ENCODE measurements around the gene BAIAP2L1. TPM values are rescaled to one million over a fixed set of nuclear protein-coding genes. Genes with fewer than 3 reads are reported as not detected.

BAIAP2L1 gene
- total RNA-seq, 2 experiments from 2014 or later, result 0.33 to 0.61 TPM

- no peak for TF ChIP-seq CTCF (IDR thresholded peaks at IDR 0.05)
- Histone ChIP-seq H3K9me3 (ENCODE audit: control insufficient read depth in 1 of 2, insufficient read depth in 1 of 2, low read length in 2 of 2) (no peaks in the 10 kb centered on the region), H3K27ac (ENCODE audit: low read depth in 1 of 2, low read length in 2 of 2) (no peak overlapping the region), H3K4me3 (ENCODE audit: low read length) (no peak overlapping the region), H3K4me1 (ENCODE audit: insufficient read depth, low read length) (no peaks in the 10 kb centered on the region), H3K36me3 (ENCODE audit: insufficient read depth, low read length) (no peaks in the 10 kb centered on the region), H3K27me3 (ENCODE audit: control insufficient read depth in 1 of 2, insufficient read depth in 2 of 2, low read length in 2 of 2) (no peaks in the 10 kb centered on the region)
- Mint-ChIP-seq H3K36me3 (ENCODE audit: low read depth) (no peaks in the 10 kb centered on the region), H3K4me3 (no peak overlapping the region), H3K9me3 (no peaks in the 10 kb centered on the region), H3K27me3 (no peaks in the 10 kb centered on the region), H3K27ac (no peak overlapping the region), H3K4me1 (ENCODE audit: low read depth) (no peaks in the 10 kb centered on the region)
- CTCF ChIA-PET, result no interaction called here
- DNase-seq (no peak), ATAC-seq (ENCODE audit: poor library complexity) (no peak)
- intact Hi-C loops (cut with DNase I, micrococcal nuclease), result no loop called here
- POLR2A ChIA-PET, result no interaction called here
These were observed 100.1 kb downstream of the BAIAP2L1 start for GRCh38 chr7:98300595-98301372.

GRCh38 chr7:98297626-98298286, 103.1 kb downstream of the BAIAP2L1 start:
- H3K9me3 Mint-ChIP-seq, result no peaks in the 10 kb centered on the region
- no peak overlapping the region for H3K27ac ChIP-seq (ENCODE audit: low read depth in 1 of 2, low read length in 2 of 2)
- H3K4me1 ChIP-seq (ENCODE audit: insufficient read depth, low read length), result no peaks in the 10 kb centered on the region
- intact Hi-C loops (cut with DNase I, micrococcal nuclease), result loop anchor here (5.0 to 10.0 kb wide), 2 partner anchors 447 to 450 kb away; no protein-coding TSS in a partner anchor
- no peak overlapping the region for H3K27ac Mint-ChIP-seq
- no peak overlapping the region for H3K4me3 ChIP-seq (ENCODE audit: low read length)
- ATAC-seq (ENCODE audit: poor library complexity), result no peak
- no peak for DNase-seq
- H3K27me3 ChIP-seq (ENCODE audit: control insufficient read depth in 1 of 2, insufficient read depth in 2 of 2, low read length in 2 of 2), result no peaks in the 10 kb centered on the region
- H3K9me3 ChIP-seq (ENCODE audit: control insufficient read depth in 1 of 2, insufficient read depth in 1 of 2, low read length in 2 of 2), result no peaks in the 10 kb centered on the region
- no peaks in the 10 kb centered on the region for H3K4me1 Mint-ChIP-seq (ENCODE audit: low read depth)
- no peak for TF ChIP-seq CTCF (IDR thresholded peaks at IDR 0.05)
- peaks cover 5% of the 10 kb centered on the region for H3K36me3 Mint-ChIP-seq (ENCODE audit: low read depth)
- ChIA-PET CTCF (no interaction called here), POLR2A (no interaction called here)
- H3K27me3 Mint-ChIP-seq, result no peaks in the 10 kb centered on the region
- H3K36me3 ChIP-seq (ENCODE audit: insufficient read depth, low read length), result peaks cover 7% of the 10 kb centered on the region
- H3K4me3 Mint-ChIP-seq, result no peak overlapping the region

- CTCF ChIA-PET, result no interaction called here
- H3K27ac ChIP-seq (ENCODE audit: low read depth in 1 of 2, low read length in 2 of 2), result no peak overlapping the region
- ATAC-seq (ENCODE audit: poor library complexity) (no peak), DNase-seq (no peak)
- H3K4me1 ChIP-seq (ENCODE audit: insufficient read depth, low read length), result no peaks in the 10 kb centered on the region
- Mint-ChIP-seq H3K4me1 (ENCODE audit: low read depth) (no peaks in the 10 kb centered on the region), H3K27ac (no peak overlapping the region), H3K4me3 (no peak overlapping the region), H3K9me3 (no peaks in the 10 kb centered on the region), H3K36me3 (ENCODE audit: low read depth) (peaks cover 13% of the 10 kb centered on the region), H3K27me3 (no peaks in the 10 kb centered on the region)
- peaks cover 14% of the 10 kb centered on the region for H3K36me3 ChIP-seq (ENCODE audit: insufficient read depth, low read length)
- no peaks in the 10 kb centered on the region for H3K27me3 ChIP-seq (ENCODE audit: control insufficient read depth in 1 of 2, insufficient read depth in 2 of 2, low read length in 2 of 2)
- intact Hi-C loops (cut with DNase I, micrococcal nuclease), result loop anchor here (5.0 to 10.0 kb wide), 2 partner anchors 448 to 450 kb away; no protein-coding TSS in a partner anchor
- H3K9me3 ChIP-seq (ENCODE audit: control insufficient read depth in 1 of 2, insufficient read depth in 1 of 2, low read length in 2 of 2), result no peaks in the 10 kb centered on the region
- POLR2A ChIA-PET, result no interaction called here
- TF ChIP-seq CTCF (IDR thresholded peaks at IDR 0.05), result no peak
- H3K4me3 ChIP-seq (ENCODE audit: low read length), result no peak overlapping the region
These were observed 104.1 kb downstream of the BAIAP2L1 start for GRCh38 chr7:98296833-98297232.

All from CD4-positive, alpha-beta T cell (primary cell).